Measurements from ENCODE around the gene KRTAP4-3.

The KRTAP4-3 gene

DNA sequence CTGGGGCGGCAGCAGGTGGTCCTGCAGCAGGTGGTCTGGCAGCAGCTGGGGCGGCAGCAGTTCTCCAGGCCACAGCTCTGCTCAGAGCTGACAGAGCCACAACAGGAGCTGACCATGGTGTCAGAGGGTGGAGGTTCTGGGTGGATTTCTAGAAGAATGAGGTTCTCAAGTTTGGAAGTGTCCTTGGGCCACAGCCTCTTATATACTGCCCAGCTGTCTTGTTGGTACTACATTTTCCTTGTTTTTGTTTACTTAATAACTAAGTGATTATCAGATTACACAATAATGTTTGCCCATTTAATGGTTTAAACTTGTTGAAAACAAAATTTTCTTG is 18.4 kb downstream of the KRTAP4-3 start, which contains the start of gene KRTAP4-5:
TSS of gene KRTAP4-5 (minus strand) at position 174 of the 334 bp plus-strand sequence. CDS start at position 116, 58 bp downstream.
- TF ChIP-seq, protein P1, sequence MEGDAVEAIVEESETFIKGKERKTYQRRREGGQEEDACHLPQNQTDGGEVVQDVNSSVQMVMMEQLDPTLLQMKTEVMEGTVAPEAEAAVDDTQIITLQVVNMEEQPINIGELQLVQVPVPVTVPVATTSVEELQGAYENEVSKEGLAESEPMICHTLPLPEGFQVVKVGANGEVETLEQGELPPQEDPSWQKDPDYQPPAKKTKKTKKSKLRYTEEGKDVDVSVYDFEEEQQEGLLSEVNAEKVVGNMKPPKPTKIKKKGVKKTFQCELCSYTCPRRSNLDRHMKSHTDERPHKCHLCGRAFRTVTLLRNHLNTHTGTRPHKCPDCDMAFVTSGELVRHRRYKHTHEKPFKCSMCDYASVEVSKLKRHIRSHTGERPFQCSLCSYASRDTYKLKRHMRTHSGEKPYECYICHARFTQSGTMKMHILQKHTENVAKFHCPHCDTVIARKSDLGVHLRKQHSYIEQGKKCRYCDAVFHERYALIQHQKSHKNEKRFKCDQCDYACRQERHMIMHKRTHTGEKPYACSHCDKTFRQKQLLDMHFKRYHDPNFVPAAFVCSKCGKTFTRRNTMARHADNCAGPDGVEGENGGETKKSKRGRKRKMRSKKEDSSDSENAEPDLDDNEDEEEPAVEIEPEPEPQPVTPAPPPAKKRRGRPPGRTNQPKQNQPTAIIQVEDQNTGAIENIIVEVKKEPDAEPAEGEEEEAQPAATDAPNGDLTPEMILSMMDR (IDR thresholded peaks at IDR 0.05): no peak

DNA sequence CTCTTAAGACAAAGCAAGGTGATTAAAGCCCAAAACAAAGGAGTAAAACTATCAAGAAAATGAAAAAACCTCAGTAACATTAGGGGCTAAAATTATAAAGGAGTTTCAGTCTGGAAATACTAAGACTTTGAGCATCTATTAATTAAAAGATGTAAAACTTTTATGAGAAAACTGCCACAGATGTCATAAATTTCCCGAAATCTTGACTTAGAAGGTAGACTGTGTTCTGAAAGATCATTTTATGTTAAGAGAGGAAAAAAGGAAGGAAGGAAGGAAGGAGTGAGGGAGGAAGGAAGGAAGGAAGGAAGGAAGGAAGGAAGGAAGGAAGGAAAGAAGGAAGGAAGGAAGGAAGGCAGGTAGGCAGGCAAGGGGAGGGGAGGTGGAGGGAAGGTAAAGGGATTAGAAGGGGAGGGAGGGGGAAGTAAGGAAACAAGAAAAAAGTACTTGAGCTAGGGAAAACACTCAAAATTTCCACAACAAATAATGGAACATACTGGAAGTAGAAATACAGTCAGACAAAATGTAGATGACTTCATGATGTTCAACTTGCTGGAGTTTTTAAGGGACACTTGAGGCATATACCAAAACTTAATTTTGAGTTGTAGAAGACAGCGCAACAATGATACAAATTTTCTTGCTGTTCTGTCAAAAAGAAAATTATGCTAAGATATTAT is 20.4 kb downstream of the KRTAP4-3 start:
- TF ChIP-seq, protein P1 (IDR thresholded peaks at IDR 0.05): no peak

DNA sequence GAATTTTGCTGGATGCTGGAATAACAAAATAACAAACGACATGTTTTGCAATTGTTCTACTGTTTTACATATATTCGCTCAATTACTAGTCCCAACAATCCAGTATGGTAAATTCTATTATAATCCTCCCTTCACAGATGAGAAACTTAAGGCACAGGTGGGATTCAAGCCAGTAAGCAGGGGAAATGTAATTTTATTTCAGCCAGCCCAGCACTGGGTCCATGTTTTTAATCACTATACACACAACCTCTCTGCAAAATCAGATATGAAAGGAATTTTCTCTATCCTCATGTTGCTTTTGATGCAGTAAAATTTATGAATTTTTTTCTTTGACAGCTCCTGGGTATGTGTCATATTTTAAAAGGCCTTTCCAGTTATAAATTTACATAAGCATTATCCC is 22.8 kb downstream of the KRTAP4-3 start:
- TF ChIP-seq, protein P1 (IDR thresholded peaks at IDR 0.05): no peak

DNA sequence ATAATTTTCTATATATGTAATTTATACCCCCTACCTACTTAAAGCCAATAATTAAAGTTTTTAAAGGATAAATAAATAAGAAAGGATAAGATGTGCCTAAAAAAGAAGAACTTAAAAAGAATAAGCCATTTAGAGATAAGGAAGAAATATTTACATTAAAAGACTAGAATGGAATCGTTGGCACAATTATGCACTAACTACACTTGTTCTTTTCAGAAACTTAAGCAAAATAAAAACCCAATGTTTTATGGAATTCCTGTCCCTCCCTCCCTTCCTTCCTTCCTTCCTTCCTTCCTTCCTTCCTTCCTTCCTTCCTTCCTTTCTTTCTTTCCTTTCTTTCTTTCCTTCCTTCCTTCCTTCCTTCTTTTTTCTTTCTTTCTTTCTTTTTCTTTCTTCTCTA is 23.2 kb downstream of the KRTAP4-3 start:
- TF ChIP-seq, protein P1 (IDR thresholded peaks at IDR 0.05): no peak

DNA sequence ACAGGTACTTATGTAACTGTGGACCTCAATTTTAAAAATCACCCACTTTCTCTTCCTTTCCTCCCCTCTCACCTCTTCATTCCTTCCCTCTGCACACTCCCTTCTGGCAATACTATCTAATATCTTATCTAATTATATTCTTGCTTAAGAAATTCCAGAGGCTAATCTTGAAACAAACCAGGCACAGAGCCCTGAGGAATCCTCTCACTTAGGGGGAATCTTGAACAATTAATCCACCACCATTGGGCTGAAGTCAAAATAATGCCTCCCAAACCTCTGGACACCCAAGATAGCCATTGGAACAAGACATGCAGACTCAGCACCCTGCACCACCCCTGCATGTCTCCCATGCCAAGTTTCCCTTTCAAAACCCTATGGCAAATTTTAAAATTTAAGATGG is 26.7 kb downstream of the KRTAP4-3 start:
- TF ChIP-seq, protein P1 (IDR thresholded peaks at IDR 0.05): no peak

DNA sequence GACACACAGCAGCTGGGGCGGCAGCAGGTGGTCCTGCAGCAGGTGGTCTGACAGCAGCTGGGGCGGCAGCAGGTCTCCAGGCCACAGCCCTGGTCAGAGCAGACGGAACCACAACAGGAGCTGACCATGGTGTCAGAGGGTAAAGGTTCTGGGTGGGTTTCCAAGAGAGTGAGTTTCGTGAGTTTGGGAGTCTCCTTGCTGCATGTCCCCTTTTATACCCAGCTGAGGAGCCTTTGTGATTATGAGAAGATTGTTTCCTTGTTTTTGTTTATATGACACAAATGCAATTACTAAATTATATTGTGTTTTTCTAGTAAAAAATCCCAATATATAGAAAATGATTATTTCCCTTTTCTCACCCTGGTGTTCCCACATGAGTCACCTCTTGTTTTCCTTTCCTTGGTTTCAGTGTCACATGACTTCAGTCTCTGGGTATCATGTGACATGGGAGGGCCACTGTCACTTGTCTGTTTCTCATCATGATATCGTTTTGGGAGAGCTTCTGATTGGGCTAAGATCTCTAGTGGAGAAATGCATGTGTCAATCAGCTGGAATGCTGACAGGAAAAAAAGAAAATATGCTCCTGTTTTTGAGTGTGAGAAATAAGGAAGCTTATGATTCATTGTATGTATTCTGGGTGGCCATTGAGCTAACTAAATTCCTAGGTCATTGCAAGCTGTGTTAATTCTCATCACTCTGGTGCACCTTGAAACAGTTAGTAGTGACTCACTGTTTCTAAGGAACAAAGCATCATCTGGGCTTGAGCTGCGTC is 27.5 kb downstream of the KRTAP4-3 start, which contains the start of gene KRTAP4-6:
TSS of gene KRTAP4-6 (minus strand) at position 185 of the 772 bp plus-strand sequence. CDS start at position 128, 57 bp downstream.
- TF ChIP-seq, protein P1 (IDR thresholded peaks at IDR 0.05): no peak

DNA sequence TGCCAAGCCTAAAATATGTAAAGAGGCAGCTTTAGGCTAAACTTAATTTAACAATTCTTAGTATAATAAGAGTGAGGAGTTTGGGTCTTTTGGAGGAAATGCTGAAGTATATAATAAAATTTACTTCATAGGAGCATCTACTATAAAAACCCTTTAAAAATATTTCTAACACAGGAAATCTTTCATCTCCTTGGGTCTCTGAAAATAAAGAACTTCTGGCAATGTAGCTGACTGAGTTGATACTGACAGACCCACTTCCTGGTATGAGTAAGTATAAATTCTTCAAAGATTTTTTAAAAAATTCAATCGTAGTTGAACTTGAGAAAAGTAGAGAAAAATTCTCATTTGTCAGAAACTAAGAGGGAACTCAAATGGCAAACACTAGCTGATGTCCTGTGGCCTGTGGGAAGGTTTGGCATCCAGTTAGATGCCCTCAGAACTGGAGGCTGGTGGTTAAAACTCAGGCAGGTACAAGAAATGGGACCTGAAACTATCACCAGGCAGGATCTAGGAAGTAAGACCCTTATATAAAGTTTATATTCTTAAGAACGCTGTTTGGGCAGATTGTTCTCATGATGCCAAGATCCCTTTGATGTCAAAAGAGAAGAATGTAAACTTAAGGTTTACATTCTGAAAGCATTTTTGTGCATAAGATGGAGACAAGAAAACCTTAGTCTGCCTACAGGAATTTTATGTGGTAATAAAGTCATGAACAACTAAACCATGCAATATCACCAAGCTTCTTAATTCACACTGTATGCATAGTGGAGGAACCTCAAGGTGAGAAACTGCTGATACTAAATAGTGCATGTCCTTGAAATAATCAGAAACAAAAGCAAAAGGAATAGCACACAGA is 33.9 kb downstream of the KRTAP4-3 start:
- TF ChIP-seq, protein P1 (IDR thresholded peaks at IDR 0.05): no peak

Data from LNCAP (cell line).